Left ventricle myocardium inferior (tissue), 1 donor: ENCODE measurements around the gene TNFSF11. TPM values are rescaled to one million over a fixed set of nuclear protein-coding genes. Genes with fewer than 3 reads are reported as not detected.

ENCODE experiments used
- DNase-seq: peaks from one replicate; pipeline ENCODE4 v3.0.0-alpha.2; 2020
- H3K27ac ChIP-seq: fragments of 200-600 bp; replicated peaks from 2 replicates; pipeline ENCODE4 v1.8.0; 2021
- H3K27me3 ChIP-seq: fragments of 200-600 bp; 2 replicates; pipeline ENCODE4 v1.8.0; 2021; ENCODE audit warnings: low read depth
- H3K36me3 ChIP-seq: fragments of 200-600 bp; 2 replicates; pipeline ENCODE4 v1.8.0; 2021
- H3K4me1 ChIP-seq: fragments of 200-600 bp; 2 replicates; pipeline ENCODE4 v1.8.0; 2021
- H3K4me3 ChIP-seq: fragments of 200-600 bp; 2 replicates; pipeline ENCODE4 v1.8.0; 2021; ENCODE audit warnings: mild to moderate bottlenecking, moderate library complexity
- H3K9me3 ChIP-seq: fragments of 200-600 bp; replicated peaks from 2 replicates; pipeline ENCODE4 v1.8.0; 2021
- CTCF ChIP-seq: fragments of 200-600 bp; IDR thresholded peaks from 2 replicates; pipeline ENCODE4 v1.8.0; 2021; ENCODE audit warnings: antibody characterized with exemption, mild to moderate bottlenecking, borderline replicate concordance
- intact Hi-C: fragments of 100-400 bp; cut with micrococcal nuclease; formaldehyde crosslinking; loops from one replicate; pipeline ENCODE4 v1.11.0; 2022
- total RNA-seq: library from RNA; stranded (reverse); fragmentation: NEBNext Ultra II Directional; extraction: Animal tissue kit (Norgen Biotek cat#: 25700); gene quantifications from one replicate; pipeline ENCODE4 v1.2.1, GENCODE V29; 2021
- donor health status: DM: no; HTN: yes; CAD: no; lungs with severe emphysema.

The TNFSF11 gene
- total RNA-seq, 1 donor from 2014 or later, result not detected

GRCh38 chr13:42561752-42562467, 12.0 kb upstream of the TNFSF11 start:
- Histone ChIP-seq H3K4me3 (no peak overlapping the region), H3K27me3 (peaks cover 7% of the 10 kb centered on the region), H3K4me1 (no peaks in the 10 kb centered on the region), H3K36me3 (no peaks in the 10 kb centered on the region), H3K9me3 (peaks cover 20% of the 10 kb centered on the region), H3K27ac (no peak overlapping the region)
- intact Hi-C loops, result no loop called here
- DNase-seq, result no peak
- TF ChIP-seq CTCF, result no peak

DNA sequence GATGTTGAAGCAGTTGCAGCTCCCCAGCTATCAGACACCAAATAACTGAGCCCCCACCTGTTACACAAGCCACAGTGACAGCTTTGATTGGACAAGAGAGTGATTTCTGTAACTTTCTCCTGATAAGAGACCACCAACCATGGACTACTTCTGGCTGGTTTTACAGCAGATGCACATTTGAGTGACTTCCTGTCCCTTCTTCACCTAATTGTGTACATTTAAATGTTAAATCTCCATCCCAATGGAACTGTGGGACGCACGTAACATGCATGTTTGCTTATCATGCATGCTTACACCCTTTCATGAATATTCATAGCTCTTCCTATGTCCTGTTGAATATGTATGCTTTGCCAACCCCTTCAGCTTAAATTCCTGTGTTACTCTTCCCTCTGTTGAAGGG, 6.0 kb upstream of the TNFSF11 start:
- Histone ChIP-seq H3K9me3 (peaks cover 11% of the 10 kb centered on the region), H3K4me3 (no peak overlapping the region)

GRCh38 chr13:42569576-42570344, 4.2 kb upstream of the TNFSF11 start:
- H3K9me3 ChIP-seq, result no peaks in the 10 kb centered on the region
- TF ChIP-seq CTCF, result no peak
- peaks cover 9% of the 10 kb centered on the region for H3K4me1 ChIP-seq
- DNase-seq, result no peak
- intact Hi-C loops, result no loop called here
- H3K36me3 ChIP-seq, result no peaks in the 10 kb centered on the region
- H3K27me3 ChIP-seq, result peaks cover 49% of the 10 kb centered on the region
- no peak overlapping the region for H3K27ac ChIP-seq
- H3K4me3 ChIP-seq, result no peak overlapping the region

More for the DNA sequence above, 6.0 kb upstream of the TNFSF11 start:
- no peak for TF ChIP-seq CTCF
- Histone ChIP-seq H3K36me3 (no peaks in the 10 kb centered on the region), H3K27ac (no peak overlapping the region), H3K27me3 (peaks cover 31% of the 10 kb centered on the region), H3K4me1 (no peaks in the 10 kb centered on the region)
- intact Hi-C loops, result no loop called here
- DNase-seq, result no peak

DNA sequence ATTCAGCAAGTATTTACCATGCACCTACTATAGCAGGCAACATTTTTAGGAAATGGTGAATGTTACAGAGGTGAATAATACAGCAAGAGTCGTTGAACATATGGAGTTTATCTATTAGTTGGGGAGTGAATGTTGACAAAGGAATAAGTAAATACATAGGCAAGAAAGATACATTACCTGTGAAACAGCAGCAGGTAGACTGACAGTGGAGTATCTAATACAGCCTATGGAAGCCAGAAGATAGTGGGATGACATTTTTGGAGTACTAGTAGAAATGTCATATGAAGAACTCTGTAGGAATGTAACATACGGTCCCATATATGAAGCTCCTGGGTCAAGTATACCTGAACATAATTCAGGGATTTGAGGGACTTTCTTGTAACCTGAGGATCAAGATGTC, 2.1 kb upstream of the TNFSF11 start:
- Histone ChIP-seq H3K27ac (no peak overlapping the region), H3K9me3 (no peaks in the 10 kb centered on the region), H3K36me3 (no peaks in the 10 kb centered on the region), H3K27me3 (peaks cover 64% of the 10 kb centered on the region), H3K4me3 (no peak overlapping the region), H3K4me1 (peaks cover 13% of the 10 kb centered on the region)
- TF ChIP-seq CTCF, result no peak
- no peak for DNase-seq
- intact Hi-C loops, result no loop called here

- Histone ChIP-seq H3K36me3 (no peaks in the 10 kb centered on the region), H3K4me1 (peaks cover 13% of the 10 kb centered on the region), H3K9me3 (no peaks in the 10 kb centered on the region), H3K4me3 (peak overlapping the region; percentile 47), H3K27ac (no peak overlapping the region), H3K27me3 (peaks cover 92% of the 10 kb centered on the region)
- intact Hi-C loops, result no loop called here
- no peak for DNase-seq
- TF ChIP-seq CTCF, result no peak
These were observed 721 bp downstream of the TNFSF11 start for GRCh38 chr13:42574435-42575311.
